K562 (cell line): Measurements from ENCODE around the gene DKK3. TPM values are rescaled to one million over a fixed set of nuclear protein-coding genes. Genes with fewer than 3 reads are reported as not detected.

Experiments used
- CBFB ChIP-seq: sonication (generic); formaldehyde crosslinking; IDR thresholded peaks from 2 replicates; pipeline ENCODE4 v1.4.0; 2020; ENCODE audit warnings: mild to moderate bottlenecking, missing genetic modification reagents
- DDX20 ChIP-seq: fragments of 450-650 bp; IDR thresholded peaks from 2 replicates; pipeline ENCODE4 v1.6.1; 2016; ENCODE audit warnings: missing genetic modification characterization, low read depth, mild to moderate bottlenecking, missing compliant biosample characterization, moderate library complexity
- GABPB1 ChIP-seq: sonication (generic); formaldehyde crosslinking; IDR thresholded peaks from 2 replicates; pipeline ENCODE4 v1.8.0; 2022; ENCODE audit warnings: mild to moderate bottlenecking, missing genetic modification reagents
- LEF1 ChIP-seq: fragments of 450-650 bp; IDR thresholded peaks from 2 replicates; pipeline ENCODE4 v1.6.1; 2016; ENCODE audit warnings: mild to moderate bottlenecking
- NFXL1 ChIP-seq: fragments of 450-650 bp; formaldehyde crosslinking; IDR thresholded peaks from 2 replicates; pipeline ENCODE4 v1.4.0; 2021; ENCODE audit warnings: mild to moderate bottlenecking
- PHF8 ChIP-seq: fragments of 200-600 bp; sonication (generic); IDR thresholded peaks from 2 replicates; pipeline ENCODE4 v1.6.1; 2012; ENCODE audit warnings: mixed run types, mild to moderate bottlenecking, inconsistent platforms, low read length, moderate library complexity, borderline replicate concordance
- RUNX1 ChIP-seq: sonication (generic); IDR thresholded peaks from 2 replicates; pipeline ENCODE4 v1.6.1; 2016; ENCODE audit warnings: antibody characterized with exemption, low read depth
- ZNF431 ChIP-seq: sonication (generic); formaldehyde crosslinking; IDR thresholded peaks from 2 replicates; pipeline ENCODE4 v1.8.0; 2022; ENCODE audit warnings: mild to moderate bottlenecking, missing genetic modification reagents
- ZNF589 ChIP-seq: fragments of 200-800 bp; sonication (Bioruptor generic); IDR thresholded peaks from 2 replicates; pipeline ENCODE4 v1.6.1; 2016; ENCODE audit warnings: low read depth, missing genetic modification characterization, missing compliant biosample characterization
- polyA plus RNA-seq, 8 experiments: library from polyadenylated mRNA; depleted of rRNA in 4 of 8; stranded (reverse) in 5 of 8; unstranded in 3 of 8; fragments of >200 nt; fragmentation: Nextera tagmentation in 2 of 8; fragmentation: Illumina TruSeq in 1 of 8; extraction: Ambion mirVana in 2 of 8; extraction: Trizol in 1 of 8; gene quantifications; 2 replicates each; pipeline versions ENCODE4 v1.2.1 to v1.2.3, GENCODE V29; 2011 to 2014; ENCODE audit warnings: inconsistent platforms in 1 of 8, missing spikeins in 1 of 8
- total RNA-seq, 7 experiments: library from RNA; depleted of rRNA in 6 of 7; stranded (reverse); fragments of >200 nt in 6 of 7; fragmentation: Illumina TruSeq in 2 of 7; extraction: Trizol in 2 of 7; gene quantifications; 2 replicates each; pipeline versions ENCODE4 v1.2.1 to v1.2.3, GENCODE V29; 2011 to 2021; ENCODE audit warnings: low replicate concordance in 1 of 7
- TF ChIP-seq, protein P1 (sequence below): fragments of 450-650 bp; conservative IDR thresholded peaks from 2 replicates; pipeline ENCODE4 v1.6.1; 2016; ENCODE audit warnings: missing genetic modification characterization, low read depth, mild to moderate bottlenecking, missing compliant biosample characterization, moderate library complexity
- TF ChIP-seq, protein P2 (sequence below): fragments of 450-650 bp; IDR thresholded peaks from 2 replicates; pipeline ENCODE4 v1.6.1; 2016; ENCODE audit warnings: mild to moderate bottlenecking
- TF ChIP-seq, protein P3 (sequence below), 2 experiments: fragments of 450-650 bp; conservative IDR thresholded peaks; 2 replicates each; pipeline ENCODE4 v1.6.1; 2017; ENCODE audit warnings: mild to moderate bottlenecking in 2 of 2, moderate library complexity in 2 of 2
- TF ChIP-seq, protein P4 (sequence below): sonication (generic); formaldehyde crosslinking; IDR thresholded peaks from 2 replicates; pipeline ENCODE4 v1.8.1; 2022; ENCODE audit warnings: missing genetic modification reagents

The DKK3 gene
- total and polyA plus RNA-seq, 9 of the 15 experiments (the other 6 are each of a cell fraction or from before 2014, with no cell fraction given), result 0.14 to 0.85 (median 0.38) TPM; not detected in 6

DNA sequence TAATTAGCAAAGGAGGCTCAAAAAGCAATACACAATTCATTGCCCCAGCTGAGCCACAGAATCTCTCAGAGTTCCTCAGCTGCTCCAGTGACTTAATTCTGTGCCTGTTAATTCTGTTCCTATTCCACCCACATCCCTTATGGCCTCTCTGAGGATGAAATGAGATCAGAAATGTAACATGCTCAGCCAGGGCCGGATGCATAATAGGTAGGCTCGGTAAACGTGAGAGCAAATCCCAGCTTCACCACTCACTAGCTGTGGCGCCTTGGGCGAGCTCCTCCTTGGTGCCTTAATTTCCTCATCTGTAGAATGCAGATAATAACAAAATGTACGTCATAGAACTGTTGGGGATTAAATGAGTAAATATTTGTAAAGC, 42.8 kb upstream of the DKK3 start (continued):
- TF ChIP-seq, protein P1, sequence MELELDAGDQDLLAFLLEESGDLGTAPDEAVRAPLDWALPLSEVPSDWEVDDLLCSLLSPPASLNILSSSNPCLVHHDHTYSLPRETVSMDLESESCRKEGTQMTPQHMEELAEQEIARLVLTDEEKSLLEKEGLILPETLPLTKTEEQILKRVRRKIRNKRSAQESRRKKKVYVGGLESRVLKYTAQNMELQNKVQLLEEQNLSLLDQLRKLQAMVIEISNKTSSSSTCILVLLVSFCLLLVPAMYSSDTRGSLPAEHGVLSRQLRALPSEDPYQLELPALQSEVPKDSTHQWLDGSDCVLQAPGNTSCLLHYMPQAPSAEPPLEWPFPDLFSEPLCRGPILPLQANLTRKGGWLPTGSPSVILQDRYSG (tag), result no peak
- no peak for TF ChIP-seq LEF1
- TF ChIP-seq, protein P2, sequence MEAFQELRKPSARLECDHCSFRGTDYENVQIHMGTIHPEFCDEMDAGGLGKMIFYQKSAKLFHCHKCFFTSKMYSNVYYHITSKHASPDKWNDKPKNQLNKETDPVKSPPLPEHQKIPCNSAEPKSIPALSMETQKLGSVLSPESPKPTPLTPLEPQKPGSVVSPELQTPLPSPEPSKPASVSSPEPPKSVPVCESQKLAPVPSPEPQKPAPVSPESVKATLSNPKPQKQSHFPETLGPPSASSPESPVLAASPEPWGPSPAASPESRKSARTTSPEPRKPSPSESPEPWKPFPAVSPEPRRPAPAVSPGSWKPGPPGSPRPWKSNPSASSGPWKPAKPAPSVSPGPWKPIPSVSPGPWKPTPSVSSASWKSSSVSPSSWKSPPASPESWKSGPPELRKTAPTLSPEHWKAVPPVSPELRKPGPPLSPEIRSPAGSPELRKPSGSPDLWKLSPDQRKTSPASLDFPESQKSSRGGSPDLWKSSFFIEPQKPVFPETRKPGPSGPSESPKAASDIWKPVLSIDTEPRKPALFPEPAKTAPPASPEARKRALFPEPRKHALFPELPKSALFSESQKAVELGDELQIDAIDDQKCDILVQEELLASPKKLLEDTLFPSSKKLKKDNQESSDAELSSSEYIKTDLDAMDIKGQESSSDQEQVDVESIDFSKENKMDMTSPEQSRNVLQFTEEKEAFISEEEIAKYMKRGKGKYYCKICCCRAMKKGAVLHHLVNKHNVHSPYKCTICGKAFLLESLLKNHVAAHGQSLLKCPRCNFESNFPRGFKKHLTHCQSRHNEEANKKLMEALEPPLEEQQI, result no peak
- TF ChIP-seq, protein P3, sequence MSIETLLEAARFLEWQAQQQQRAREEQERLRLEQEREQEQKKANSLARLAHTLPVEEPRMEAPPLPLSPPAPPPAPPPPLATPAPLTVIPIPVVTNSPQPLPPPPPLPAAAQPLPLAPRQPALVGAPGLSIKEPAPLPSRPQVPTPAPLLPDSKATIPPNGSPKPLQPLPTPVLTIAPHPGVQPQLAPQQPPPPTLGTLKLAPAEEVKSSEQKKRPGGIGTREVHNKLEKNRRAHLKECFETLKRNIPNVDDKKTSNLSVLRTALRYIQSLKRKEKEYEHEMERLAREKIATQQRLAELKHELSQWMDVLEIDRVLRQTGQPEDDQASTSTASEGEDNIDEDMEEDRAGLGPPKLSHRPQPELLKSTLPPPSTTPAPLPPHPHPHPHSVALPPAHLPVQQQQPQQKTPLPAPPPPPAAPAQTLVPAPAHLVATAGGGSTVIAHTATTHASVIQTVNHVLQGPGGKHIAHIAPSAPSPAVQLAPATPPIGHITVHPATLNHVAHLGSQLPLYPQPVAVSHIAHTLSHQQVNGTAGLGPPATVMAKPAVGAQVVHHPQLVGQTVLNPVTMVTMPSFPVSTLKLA (conservative IDR thresholded peaks at IDR 0.05), result no peak
- TF ChIP-seq DDX20 (tag), result no peak
- no peak for TF ChIP-seq RUNX1
- TF ChIP-seq, protein P4, sequence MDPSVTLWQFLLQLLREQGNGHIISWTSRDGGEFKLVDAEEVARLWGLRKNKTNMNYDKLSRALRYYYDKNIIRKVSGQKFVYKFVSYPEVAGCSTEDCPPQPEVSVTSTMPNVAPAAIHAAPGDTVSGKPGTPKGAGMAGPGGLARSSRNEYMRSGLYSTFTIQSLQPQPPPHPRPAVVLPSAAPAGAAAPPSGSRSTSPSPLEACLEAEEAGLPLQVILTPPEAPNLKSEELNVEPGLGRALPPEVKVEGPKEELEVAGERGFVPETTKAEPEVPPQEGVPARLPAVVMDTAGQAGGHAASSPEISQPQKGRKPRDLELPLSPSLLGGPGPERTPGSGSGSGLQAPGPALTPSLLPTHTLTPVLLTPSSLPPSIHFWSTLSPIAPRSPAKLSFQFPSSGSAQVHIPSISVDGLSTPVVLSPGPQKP (CRISPR knock-in tag), result no peak
- TF ChIP-seq CBFB (CRISPR knock-in tag), result no peak
- no peak for TF ChIP-seq ZNF431
- no peak for TF ChIP-seq NFXL1 (CRISPR knock-in tag)
- TF ChIP-seq GABPB1 (CRISPR knock-in tag), result no peak
- no peak for TF ChIP-seq PHF8
- TF ChIP-seq ZNF589 (CRISPR knock-in tag), result no peak
